OCI-LY1 (cell line): Measurements from ENCODE around the gene RAB10.

Experiments used
- H2AFZ ChIP-seq: fragments of 200-600 bp; sonication (generic), shearing (Covaris generic); 2 replicates; pipeline ENCODE4 v1.6.0; 2014; ENCODE audit warnings: antibody characterized with exemption, mild to moderate bottlenecking, low read length
- H3F3A ChIP-seq: fragments of 200-600 bp; sonication (generic), shearing (Covaris generic); 2 replicates; pipeline ENCODE4 v1.6.0; 2014; ENCODE audit warnings: mild to moderate bottlenecking, antibody characterized with exemption, low read length, moderate library complexity; ENCODE audit not compliant: insufficient read depth
- H3K27ac ChIP-seq: fragments of 200-600 bp; sonication (generic); 2 replicates; pipeline ENCODE4 v1.5.1; 2014; ENCODE audit warnings: low read length, mixed run types, mild to moderate bottlenecking, low read depth; ENCODE audit not compliant: poor library complexity, severe bottlenecking
- H3K27me3 ChIP-seq: fragments of 200-600 bp; sonication (generic); 2 replicates; pipeline ENCODE4 v1.6.0; 2014; ENCODE audit warnings: antibody characterized with exemption, mild to moderate bottlenecking, low read length, moderate library complexity; ENCODE audit not compliant: insufficient read depth
- H3K36me3 ChIP-seq: fragments of 200-600 bp; sonication (generic); 2 replicates; pipeline ENCODE4 v1.6.1; 2014; ENCODE audit warnings: mild to moderate bottlenecking, antibody characterized with exemption, low read length, moderate library complexity, mixed read lengths; ENCODE audit not compliant: insufficient read depth
- H3K4me1 ChIP-seq: fragments of 200-600 bp; sonication (generic); 2 replicates; pipeline ENCODE4 v1.5.1; 2014; ENCODE audit warnings: mild to moderate bottlenecking, low read length, moderate library complexity; ENCODE audit not compliant: insufficient read depth, severe bottlenecking
- H3K4me2 ChIP-seq: fragments of 200-600 bp; sonication (generic), shearing (Covaris generic); 2 replicates; pipeline ENCODE4 v1.6.1; 2014; ENCODE audit warnings: low read length
- H3K4me3 ChIP-seq: fragments of 200-600 bp; sonication (generic); 2 replicates; pipeline ENCODE4 v1.5.1; 2014; ENCODE audit warnings: low read length, low read depth, mild to moderate bottlenecking, mixed read lengths; ENCODE audit not compliant: poor library complexity, severe bottlenecking
- H3K79me2 ChIP-seq: fragments of 200-600 bp; shearing (Covaris generic); 2 replicates; pipeline ENCODE4 v1.6.1; 2016; ENCODE audit warnings: mixed run types, low read length, mixed read lengths; ENCODE audit not compliant: insufficient read depth
- H3K9ac ChIP-seq: fragments of 200-600 bp; sonication (generic), shearing (Covaris generic); 2 replicates; pipeline ENCODE4 v1.6.1; 2014; ENCODE audit warnings: mild to moderate bottlenecking, low read length, mixed read lengths
- H3K9me2 ChIP-seq: fragments of 200-600 bp; sonication (generic), shearing (Covaris generic); 2 replicates; pipeline ENCODE4 v1.6.1; 2014; ENCODE audit warnings: low read depth, mild to moderate bottlenecking, low read length, mixed read lengths
- H3K9me3 ChIP-seq: fragments of 200-600 bp; shearing (Covaris generic); 2 replicates; pipeline ENCODE4 v1.6.1; 2014; ENCODE audit warnings: low read length, mixed read lengths
- H4K20me1 ChIP-seq: fragments of 200-600 bp; sonication (generic), shearing (Covaris generic); 2 replicates; pipeline ENCODE4 v1.6.0; 2016; ENCODE audit warnings: mild to moderate bottlenecking, low read length; ENCODE audit not compliant: insufficient read depth
- EZH2 ChIP-seq: fragments of 200-600 bp; sonication (generic), shearing (Covaris generic); IDR thresholded peaks from 2 replicates; pipeline ENCODE4 v1.8.0; 2017; ENCODE audit warnings: borderline replicate concordance, mixed run types, mild to moderate bottlenecking, antibody characterized with exemption, low read length, moderate library complexity, mixed read lengths
- TF ChIP-seq, protein P1 (sequence below): fragments of 200-600 bp; sonication (generic), shearing (Covaris generic); IDR thresholded peaks from 2 replicates; pipeline ENCODE4 v1.5.1; 2017; ENCODE audit warnings: mild to moderate bottlenecking, antibody characterized with exemption, low read length, moderate library complexity, mixed read lengths

RAB10 gene

GRCh38 chr2:26123426-26123825 lies 89.5 kb downstream of the RAB10 start:
- Histone ChIP-seq H3F3A (no peaks in the 10 kb centered on the region), H4K20me1 (no peaks in the 10 kb centered on the region), H3K4me3 (no peak overlapping the region), H3K27ac (no peak overlapping the region), H3K9me2 (no peaks in the 10 kb centered on the region), H3K79me2 (no peaks in the 10 kb centered on the region), H3K4me2 (no peak overlapping the region), H2AFZ (no peak overlapping the region), H3K9me3 (no peaks in the 10 kb centered on the region), H3K36me3 (peaks cover 21% of the 10 kb centered on the region), H3K4me1 (no peaks in the 10 kb centered on the region), H3K27me3 (no peaks in the 10 kb centered on the region), H3K9ac (no peak overlapping the region)
- no peak for TF ChIP-seq EZH2
- TF ChIP-seq, protein P1, sequence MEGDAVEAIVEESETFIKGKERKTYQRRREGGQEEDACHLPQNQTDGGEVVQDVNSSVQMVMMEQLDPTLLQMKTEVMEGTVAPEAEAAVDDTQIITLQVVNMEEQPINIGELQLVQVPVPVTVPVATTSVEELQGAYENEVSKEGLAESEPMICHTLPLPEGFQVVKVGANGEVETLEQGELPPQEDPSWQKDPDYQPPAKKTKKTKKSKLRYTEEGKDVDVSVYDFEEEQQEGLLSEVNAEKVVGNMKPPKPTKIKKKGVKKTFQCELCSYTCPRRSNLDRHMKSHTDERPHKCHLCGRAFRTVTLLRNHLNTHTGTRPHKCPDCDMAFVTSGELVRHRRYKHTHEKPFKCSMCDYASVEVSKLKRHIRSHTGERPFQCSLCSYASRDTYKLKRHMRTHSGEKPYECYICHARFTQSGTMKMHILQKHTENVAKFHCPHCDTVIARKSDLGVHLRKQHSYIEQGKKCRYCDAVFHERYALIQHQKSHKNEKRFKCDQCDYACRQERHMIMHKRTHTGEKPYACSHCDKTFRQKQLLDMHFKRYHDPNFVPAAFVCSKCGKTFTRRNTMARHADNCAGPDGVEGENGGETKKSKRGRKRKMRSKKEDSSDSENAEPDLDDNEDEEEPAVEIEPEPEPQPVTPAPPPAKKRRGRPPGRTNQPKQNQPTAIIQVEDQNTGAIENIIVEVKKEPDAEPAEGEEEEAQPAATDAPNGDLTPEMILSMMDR, result no peak

- TF ChIP-seq, protein P1, result no peak
- no peak for TF ChIP-seq EZH2
- no peaks in the 10 kb centered on the region for H3K9me3 ChIP-seq
- no peaks in the 10 kb centered on the region for H4K20me1 ChIP-seq
- no peak overlapping the region for H3K4me3 ChIP-seq
- H3F3A ChIP-seq, result no peaks in the 10 kb centered on the region
- H3K36me3 ChIP-seq, result peaks cover 39% of the 10 kb centered on the region
- no peak overlapping the region for H3K9ac ChIP-seq
- no peak overlapping the region for H2AFZ ChIP-seq
- H3K4me1 ChIP-seq, result no peaks in the 10 kb centered on the region
- H3K4me2 ChIP-seq, result no peak overlapping the region
- H3K27ac ChIP-seq, result no peak overlapping the region
- H3K27me3 ChIP-seq, result no peaks in the 10 kb centered on the region
- H3K9me2 ChIP-seq, result no peaks in the 10 kb centered on the region
- H3K79me2 ChIP-seq, result no peaks in the 10 kb centered on the region
Measured at GRCh38 chr2:26126074-26126473, 92.2 kb downstream of the RAB10 start.

- Histone ChIP-seq H3K4me2 (no peak overlapping the region), H3F3A (peaks cover 6% of the 10 kb centered on the region; the same call in 1 of the 2 replicates), H3K27me3 (no peaks in the 10 kb centered on the region), H3K9ac (no peak overlapping the region), H3K4me1 (no peaks in the 10 kb centered on the region), H3K36me3 (peaks cover 52% of the 10 kb centered on the region), H3K9me2 (no peaks in the 10 kb centered on the region), H4K20me1 (no peaks in the 10 kb centered on the region), H3K79me2 (no peaks in the 10 kb centered on the region), H3K27ac (no peak overlapping the region), H3K9me3 (no peaks in the 10 kb centered on the region), H2AFZ (no peak overlapping the region), H3K4me3 (no peak overlapping the region)
- no peak for TF ChIP-seq EZH2
- TF ChIP-seq, protein P1, result no peak
Measured at GRCh38 chr2:26128176-26128575, 94.3 kb downstream of the RAB10 start.
